Mesendoderm (in vitro differentiated cells): ENCODE data around the gene TRPM3.

Experiments used
- DNase-seq: peaks from one replicate; pipeline ENCODE4 v3.0.0; 2013
- H2AK5ac ChIP-seq: 2 replicates; pipeline ENCODE4 v1.6.1; 2013; ENCODE audit warnings: low read length, inconsistent platforms
- H2BK120ac ChIP-seq: 2 replicates; pipeline ENCODE4 v1.6.1; 2013; ENCODE audit warnings: low read depth, mild to moderate bottlenecking, low read length, moderate library complexity, mixed read lengths
- H2BK15ac ChIP-seq: replicated peaks from 2 replicates; pipeline ENCODE4 v1.6.1; 2013; ENCODE audit warnings: low read depth, mild to moderate bottlenecking, moderate library complexity
- H2BK5ac ChIP-seq: 2 replicates; pipeline ENCODE4 v1.6.1; 2013; ENCODE audit warnings: low read length, inconsistent platforms
- H3K18ac ChIP-seq: 2 replicates; pipeline ENCODE4 v1.6.1; 2013; ENCODE audit warnings: mild to moderate bottlenecking, low read length, mixed read lengths
- H3K23ac ChIP-seq: one replicate; pipeline ENCODE4 v1.6.1; 2013; ENCODE audit warnings: low read length
- H3K27ac ChIP-seq: 2 replicates; pipeline ENCODE4 v1.5.1; 2013; ENCODE audit warnings: low read depth, mild to moderate bottlenecking, inconsistent platforms, low read length, moderate library complexity
- H3K27me3 ChIP-seq: 2 replicates; pipeline ENCODE4 v1.6.1; 2013; ENCODE audit warnings: low read length, control low read depth, mild to moderate bottlenecking, inconsistent platforms; ENCODE audit not compliant: insufficient read depth, poor library complexity
- H3K36me3 ChIP-seq: 2 replicates; pipeline ENCODE4 v1.6.1; 2013; ENCODE audit warnings: low read length, inconsistent platforms; ENCODE audit not compliant: control insufficient read depth, insufficient read depth
- H3K4ac ChIP-seq: one replicate; pipeline ENCODE4 v1.6.1; 2013; ENCODE audit warnings: low read depth, mild to moderate bottlenecking, low read length, moderate library complexity
- H3K4me1 ChIP-seq: 2 replicates; pipeline ENCODE4 v1.6.1; 2013; ENCODE audit warnings: low read depth, low read length, inconsistent platforms; ENCODE audit not compliant: control insufficient read depth
- H3K4me2 ChIP-seq: 2 replicates; pipeline ENCODE4 v1.6.1; 2013; ENCODE audit warnings: low read length
- H3K4me3 ChIP-seq: 2 replicates; pipeline ENCODE4 v1.5.1; 2013; ENCODE audit warnings: mild to moderate bottlenecking, low read length
- H3K56ac ChIP-seq: one replicate; pipeline ENCODE4 v1.6.1; 2013; ENCODE audit warnings: low read length
- H3K79me1 ChIP-seq: 2 replicates; pipeline ENCODE4 v1.6.1; 2013; ENCODE audit warnings: low read length, inconsistent platforms
- H3K79me2 ChIP-seq: 2 replicates; pipeline ENCODE4 v1.6.1; 2013; ENCODE audit warnings: mild to moderate bottlenecking, low read length; ENCODE audit not compliant: control insufficient read depth, insufficient read depth
- H3K9ac ChIP-seq: 2 replicates; pipeline ENCODE4 v1.6.1; 2013; ENCODE audit warnings: low read length, inconsistent platforms
- H4K5ac ChIP-seq: one replicate; pipeline ENCODE4 v1.6.1; 2013; ENCODE audit warnings: low read length
- H4K8ac ChIP-seq: one replicate; pipeline ENCODE4 v1.6.1; 2013; ENCODE audit warnings: low read depth, mild to moderate bottlenecking, control low read depth, low read length, moderate library complexity
- WGBS: extraction: QIAGEN DNeasy Blood & Tissue Kit; methylation state at CpG from one replicate; pipeline ENCODE4 v1.1.7; 2013; ENCODE audit warnings: low lambda C conversion rate, missing lambda C conversion rate; ENCODE audit not compliant: insufficient coverage; ENCODE audit errors: extremely low coverage; 5-methylcytosine and 5-hydroxymethylcytosine counted together

The TRPM3 gene

DNA sequence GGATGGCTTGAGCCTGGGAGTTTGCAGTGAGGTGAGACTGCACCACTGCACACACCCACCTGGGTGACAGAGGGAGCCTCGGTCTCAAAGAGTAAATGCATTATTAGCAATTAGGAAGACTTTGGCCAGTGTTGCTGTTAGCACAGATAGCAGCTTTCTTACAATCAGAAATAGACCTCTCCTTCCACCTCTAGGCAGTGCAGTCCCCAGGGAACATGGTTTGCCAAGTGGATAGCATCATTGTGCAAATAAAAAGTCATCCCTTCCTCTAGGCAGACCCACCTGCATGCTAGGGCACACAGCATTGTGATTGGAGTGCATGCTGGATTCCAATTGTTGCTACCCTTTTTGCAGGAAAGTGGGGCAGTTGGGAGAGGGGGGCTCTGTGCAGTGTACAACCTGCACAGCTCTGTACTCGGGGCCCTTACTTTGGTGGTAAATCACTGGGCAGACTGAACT lies 629.1 kb downstream of the TRPM3 start:
- Histone ChIP-seq H3K23ac (no peak overlapping the region), H2BK5ac (no peak overlapping the region), H3K18ac (no peak overlapping the region), H3K27me3 (no peaks in the 10 kb centered on the region), H2BK120ac (no peak overlapping the region), H4K8ac (no peak overlapping the region), H3K4me2 (no peak overlapping the region), H3K27ac (no peak overlapping the region), H3K9ac (no peak overlapping the region), H2AK5ac (no peak overlapping the region), H3K4ac (no peak overlapping the region), H2BK15ac (no peak overlapping the region), H3K4me3 (no peak overlapping the region), H4K5ac (no peak overlapping the region), H3K4me1 (no peaks in the 10 kb centered on the region), H3K36me3 (no peaks in the 10 kb centered on the region), H3K79me2 (no peaks in the 10 kb centered on the region), H3K56ac (no peak overlapping the region), H3K79me1 (no peaks in the 10 kb centered on the region)
- DNase-seq = no peak
- no CpG with 5 or more reads among the region's 2 CpGs for WGBS

DNA sequence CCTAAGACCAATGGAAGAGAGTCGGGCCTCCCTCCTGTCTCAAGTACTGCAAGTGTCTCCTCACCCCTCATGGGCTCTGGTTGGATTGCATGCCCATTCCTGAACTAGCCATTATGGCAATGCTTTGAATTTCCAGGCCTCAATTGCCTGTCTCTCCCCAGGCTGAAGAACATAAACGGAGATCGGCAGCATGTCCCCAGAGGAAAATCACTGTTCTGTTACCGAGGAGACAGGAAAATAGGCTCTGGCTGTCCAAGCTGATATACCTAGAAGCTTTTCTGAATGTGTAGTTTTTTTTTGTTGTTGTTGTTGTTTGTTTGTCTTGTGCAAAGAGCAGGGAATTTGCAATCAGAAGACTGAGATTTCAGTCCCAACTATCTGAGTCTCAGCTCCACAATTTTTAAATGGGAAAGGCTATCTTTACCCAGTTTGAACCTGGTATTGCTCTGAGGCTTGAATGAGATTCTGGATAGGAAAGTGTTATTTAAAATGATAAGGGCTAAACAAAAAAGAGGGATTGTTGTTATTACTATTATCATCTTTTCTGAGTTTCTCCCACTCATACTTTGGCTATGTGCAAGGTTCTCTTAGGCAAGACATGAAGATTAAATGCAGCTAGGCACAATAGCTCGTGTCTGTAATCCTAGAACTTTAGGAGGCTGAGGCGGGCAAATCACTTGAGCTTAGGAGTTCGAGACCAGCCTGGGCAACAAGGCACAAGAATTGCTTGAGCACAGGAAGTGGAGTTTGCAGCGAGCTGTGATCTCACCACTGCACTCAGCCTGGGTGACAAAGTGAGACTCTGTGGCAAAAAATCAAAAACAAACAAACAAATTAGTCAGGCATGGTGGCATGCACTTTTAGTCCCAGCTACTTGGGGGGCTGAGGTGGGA lies 629.7 kb downstream of the TRPM3 start:
- H3K9ac ChIP-seq = no peak overlapping the region
- H3K4me2 ChIP-seq = no peak overlapping the region
- H3K4ac ChIP-seq = no peak overlapping the region
- H3K4me3 ChIP-seq = no peak overlapping the region
- H3K36me3 ChIP-seq = no peaks in the 10 kb centered on the region
- no peak overlapping the region for H4K8ac ChIP-seq
- no peak overlapping the region for H2BK5ac ChIP-seq
- no peak overlapping the region for H3K27ac ChIP-seq
- H3K79me2 ChIP-seq = no peaks in the 10 kb centered on the region
- H3K18ac ChIP-seq = no peak overlapping the region
- no peak overlapping the region for H2AK5ac ChIP-seq
- no peak for DNase-seq
- H4K5ac ChIP-seq = no peak overlapping the region
- no peak overlapping the region for H2BK15ac ChIP-seq
- no CpG with 5 or more reads among the region's 8 CpGs for WGBS
- H3K79me1 ChIP-seq = no peaks in the 10 kb centered on the region
- H3K23ac ChIP-seq = no peak overlapping the region
- H3K27me3 ChIP-seq = no peaks in the 10 kb centered on the region
- H2BK120ac ChIP-seq = no peak overlapping the region
- H3K4me1 ChIP-seq = no peaks in the 10 kb centered on the region
- no peak overlapping the region for H3K56ac ChIP-seq

DNA sequence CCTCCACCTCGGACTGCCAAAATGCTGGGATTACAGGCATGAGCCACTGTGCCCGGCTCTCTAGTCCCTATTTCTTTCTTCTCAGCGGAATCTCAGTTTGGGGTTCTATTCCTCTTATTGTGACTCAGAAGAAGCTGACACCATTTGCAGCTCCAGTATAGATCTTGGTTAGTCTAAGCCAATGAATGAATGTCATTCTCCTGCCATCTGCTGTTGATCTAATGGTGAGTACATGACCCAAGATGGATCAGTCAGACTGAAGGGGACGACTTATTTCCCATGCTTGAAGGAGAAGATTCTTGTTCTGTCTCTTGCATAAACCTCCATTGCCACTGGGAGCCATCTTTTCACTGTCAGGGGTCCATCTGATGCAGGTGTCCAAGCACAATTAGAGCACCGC lies 630.9 kb downstream of the TRPM3 start:
- no peaks in the 10 kb centered on the region for H3K79me2 ChIP-seq
- no CpG with 5 or more reads among the region's 5 CpGs for WGBS
- no peak overlapping the region for H2BK5ac ChIP-seq
- no peak overlapping the region for H3K4ac ChIP-seq
- no peaks in the 10 kb centered on the region for H3K4me1 ChIP-seq
- H3K23ac ChIP-seq = no peak overlapping the region
- no peak overlapping the region for H3K27ac ChIP-seq
- no peak overlapping the region for H4K8ac ChIP-seq
- no peak overlapping the region for H3K9ac ChIP-seq
- no peak overlapping the region for H3K56ac ChIP-seq
- no peak overlapping the region for H3K4me2 ChIP-seq
- DNase-seq = no peak
- no peaks in the 10 kb centered on the region for H3K27me3 ChIP-seq
- H2BK15ac ChIP-seq = no peak overlapping the region
- H2AK5ac ChIP-seq = no peak overlapping the region
- no peak overlapping the region for H3K4me3 ChIP-seq
- H3K79me1 ChIP-seq = no peaks in the 10 kb centered on the region
- no peak overlapping the region for H2BK120ac ChIP-seq
- no peaks in the 10 kb centered on the region for H3K36me3 ChIP-seq
- no peak overlapping the region for H3K18ac ChIP-seq
- H4K5ac ChIP-seq = no peak overlapping the region

DNA sequence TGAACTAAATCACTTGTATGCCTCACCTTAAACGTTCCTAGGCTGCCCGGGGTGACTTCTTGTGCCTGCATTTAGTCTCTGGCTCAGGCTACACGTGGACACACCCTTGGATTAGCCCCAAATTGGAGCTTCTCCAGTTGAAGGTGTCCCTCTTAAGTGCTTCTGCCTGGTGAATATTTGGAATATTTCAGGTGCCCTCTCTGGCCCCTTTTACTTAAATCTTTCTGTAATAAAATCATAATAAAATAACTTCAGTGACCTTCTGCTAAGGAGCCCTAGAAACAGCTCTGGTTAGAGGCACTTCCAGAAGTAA lies 632.7 kb downstream of the TRPM3 start:
- no peaks in the 10 kb centered on the region for H3K4me1 ChIP-seq
- no peak overlapping the region for H3K56ac ChIP-seq
- no peaks in the 10 kb centered on the region for H3K36me3 ChIP-seq
- H3K18ac ChIP-seq = no peak overlapping the region
- no peak overlapping the region for H3K27ac ChIP-seq
- no peaks in the 10 kb centered on the region for H3K79me2 ChIP-seq
- H3K4me3 ChIP-seq = no peak overlapping the region
- H4K8ac ChIP-seq = no peak overlapping the region
- no peaks in the 10 kb centered on the region for H3K79me1 ChIP-seq
- DNase-seq = no peak
- no peak overlapping the region for H2BK15ac ChIP-seq
- no peak overlapping the region for H3K4ac ChIP-seq
- no peak overlapping the region for H2AK5ac ChIP-seq
- no peak overlapping the region for H4K5ac ChIP-seq
- no peak overlapping the region for H3K4me2 ChIP-seq
- no peak overlapping the region for H3K23ac ChIP-seq
- no peak overlapping the region for H2BK5ac ChIP-seq
- no peak overlapping the region for H2BK120ac ChIP-seq
- WGBS = no CpG with 5 or more reads among the region's 3 CpGs
- no peak overlapping the region for H3K9ac ChIP-seq
- H3K27me3 ChIP-seq = no peaks in the 10 kb centered on the region

DNA sequence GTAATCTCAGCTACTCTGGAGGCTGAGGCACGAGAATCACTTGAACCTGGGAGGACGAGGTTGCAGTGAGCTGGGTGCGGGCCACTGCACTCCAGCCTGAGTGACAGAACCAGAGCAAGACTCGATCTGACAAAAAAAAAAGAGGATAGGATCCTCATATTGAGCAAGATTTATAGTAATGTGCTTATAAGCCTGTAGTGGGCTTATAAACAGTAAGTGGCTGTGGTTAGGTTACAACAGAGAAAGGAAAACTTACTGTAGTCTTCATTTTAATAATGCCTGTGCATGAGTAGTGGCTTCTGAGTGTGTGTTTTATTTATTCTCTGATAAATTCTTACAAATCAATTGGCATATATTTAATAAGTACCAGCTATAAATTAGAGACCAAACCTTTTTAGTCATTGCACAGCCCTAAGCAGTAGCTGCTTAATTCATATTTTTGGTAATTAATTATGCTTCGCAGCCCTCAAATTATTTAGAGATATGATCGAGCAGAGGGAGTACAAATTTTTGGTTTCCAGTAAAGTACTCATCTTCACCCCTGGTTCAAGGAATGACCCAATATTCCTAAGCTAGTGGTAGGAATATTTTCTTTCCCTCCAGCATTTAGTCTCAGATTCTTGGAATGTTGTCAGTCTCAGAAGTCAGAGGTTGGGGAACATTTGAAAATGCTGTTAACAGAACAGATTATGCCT lies 633.2 kb downstream of the TRPM3 start:
- H3K56ac ChIP-seq = no peak overlapping the region
- H3K27ac ChIP-seq = no peak overlapping the region
- H3K9ac ChIP-seq = no peak overlapping the region
- no peak overlapping the region for H4K8ac ChIP-seq
- no peak for DNase-seq
- H2BK120ac ChIP-seq = no peak overlapping the region
- whole genome bisulfite sequencing = no CpG with 5 or more reads among the region's 6 CpGs
- no peak overlapping the region for H3K18ac ChIP-seq
- H3K36me3 ChIP-seq = no peaks in the 10 kb centered on the region
- H3K4me1 ChIP-seq = no peaks in the 10 kb centered on the region
- H2BK5ac ChIP-seq = no peak overlapping the region
- H3K4me2 ChIP-seq = no peak overlapping the region
- H3K79me1 ChIP-seq = no peaks in the 10 kb centered on the region
- no peak overlapping the region for H2AK5ac ChIP-seq
- H3K23ac ChIP-seq = no peak overlapping the region
- H3K4me3 ChIP-seq = no peak overlapping the region
- no peak overlapping the region for H4K5ac ChIP-seq
- no peak overlapping the region for H3K4ac ChIP-seq
- H3K27me3 ChIP-seq = no peaks in the 10 kb centered on the region
- H2BK15ac ChIP-seq = no peak overlapping the region
- H3K79me2 ChIP-seq = no peaks in the 10 kb centered on the region
